ENCODE data around the gene LGALS9.
"Not testable (repeated sequence)": the region's sequence is repeated elsewhere in the genome, so short reads cannot be mapped to it uniquely, and the experiment has no call there.

LGALS9 gene

GRCh38 chr17:27663936-27664605, 33.1 kb downstream of the LGALS9 start:
- WGBS, 2 experiments = 87 to 90% methylated on average over 8 of the region's 8 CpGs

GRCh38 chr17:27664606-27664965, 33.6 kb downstream of the LGALS9 start:
- Histone ChIP-seq H3K36me3 (ENCODE audit: control insufficient read depth, insufficient read depth, low read length) (no peaks in the 10 kb centered on the region), H3K27me3 (ENCODE audit: control insufficient read depth, insufficient read depth, low read length, poor library complexity, severe bottlenecking) (no peaks in the 10 kb centered on the region), H3K4me3 (ENCODE audit: insufficient read depth, low read depth, low read length) (no peak overlapping the region), H3K4me1 (ENCODE audit: control insufficient read depth, insufficient read depth, low read length) (no peaks in the 10 kb centered on the region), H3K9me3 (ENCODE audit: control insufficient read depth, low read length) (no peaks in the 10 kb centered on the region), H3K27ac (ENCODE audit: insufficient read depth, low read depth, low read length, poor library complexity, severe bottlenecking) (no peak overlapping the region)
- WGBS, 2 experiments = 93 to 95% methylated on average over 2 of the region's 2 CpGs

More at GRCh38 chr17:27663936-27664605, 33.1 kb downstream of the LGALS9 start:
- Histone ChIP-seq H3K27me3 (ENCODE audit: control insufficient read depth, insufficient read depth, low read length, poor library complexity, severe bottlenecking) (no peaks in the 10 kb centered on the region), H3K9me3 (ENCODE audit: control insufficient read depth, low read length) (no peaks in the 10 kb centered on the region), H3K4me3 (ENCODE audit: insufficient read depth, low read depth, low read length) (no peak overlapping the region), H3K27ac (ENCODE audit: insufficient read depth, low read depth, low read length, poor library complexity, severe bottlenecking) (no peak overlapping the region), H3K4me1 (ENCODE audit: control insufficient read depth, insufficient read depth, low read length) (no peaks in the 10 kb centered on the region), H3K36me3 (ENCODE audit: control insufficient read depth, insufficient read depth, low read length) (no peaks in the 10 kb centered on the region)

GRCh38 chr17:27665549-27665948, 34.6 kb downstream of the LGALS9 start:
- WGBS, 2 experiments = 95 to 96% methylated on average over 4 of the region's 4 CpGs
- no peaks in the 10 kb centered on the region for H3K36me3 ChIP-seq (ENCODE audit: control insufficient read depth, insufficient read depth, low read length)
- no peaks in the 10 kb centered on the region for H3K27me3 ChIP-seq (ENCODE audit: control insufficient read depth, insufficient read depth, low read length, poor library complexity, severe bottlenecking)
- H3K4me3 ChIP-seq (ENCODE audit: insufficient read depth, low read depth, low read length) = no peak overlapping the region
- H3K9me3 ChIP-seq (ENCODE audit: control insufficient read depth, low read length) = no peaks in the 10 kb centered on the region
- no peak overlapping the region for H3K27ac ChIP-seq (ENCODE audit: insufficient read depth, low read depth, low read length, poor library complexity, severe bottlenecking)
- no peaks in the 10 kb centered on the region for H3K4me1 ChIP-seq (ENCODE audit: control insufficient read depth, insufficient read depth, low read length)

- not testable (repeated sequence) for H3K27ac ChIP-seq (ENCODE audit: insufficient read depth, low read depth, low read length, poor library complexity, severe bottlenecking); H3K27me3 ChIP-seq (ENCODE audit: control insufficient read depth, insufficient read depth, low read length, poor library complexity, severe bottlenecking); H3K9me3 ChIP-seq (ENCODE audit: control insufficient read depth, low read length); H3K36me3 ChIP-seq (ENCODE audit: control insufficient read depth, insufficient read depth, low read length); H3K4me1 ChIP-seq (ENCODE audit: control insufficient read depth, insufficient read depth, low read length); H3K4me3 ChIP-seq (ENCODE audit: insufficient read depth, low read depth, low read length)
- WGBS, 2 experiments = 82 to 86% methylated on average over 6 of the region's 6 CpGs
Measured at GRCh38 chr17:27666270-27666669, 35.3 kb downstream of the LGALS9 start.

- no peak overlapping the region for H3K4me3 ChIP-seq (ENCODE audit: insufficient read depth, low read depth, low read length)
- no peak overlapping the region for H3K27ac ChIP-seq (ENCODE audit: insufficient read depth, low read depth, low read length, poor library complexity, severe bottlenecking)
- H3K4me1 ChIP-seq (ENCODE audit: control insufficient read depth, insufficient read depth, low read length) = no peaks in the 10 kb centered on the region
- no peaks in the 10 kb centered on the region for H3K36me3 ChIP-seq (ENCODE audit: control insufficient read depth, insufficient read depth, low read length)
- H3K27me3 ChIP-seq (ENCODE audit: control insufficient read depth, insufficient read depth, low read length, poor library complexity, severe bottlenecking) = no peaks in the 10 kb centered on the region
- 91% methylated on average over 11 of the region's 11 CpGs for WGBS, 2 experiments
- H3K9me3 ChIP-seq (ENCODE audit: control insufficient read depth, low read length) = no peaks in the 10 kb centered on the region
Measured at GRCh38 chr17:27666831-27667560, 36.0 kb downstream of the LGALS9 start.

- H3K4me1 ChIP-seq (ENCODE audit: control insufficient read depth, insufficient read depth, low read length) = no peaks in the 10 kb centered on the region
- H3K9me3 ChIP-seq (ENCODE audit: control insufficient read depth, low read length) = no peaks in the 10 kb centered on the region
- no peaks in the 10 kb centered on the region for H3K36me3 ChIP-seq (ENCODE audit: control insufficient read depth, insufficient read depth, low read length)
- no peaks in the 10 kb centered on the region for H3K27me3 ChIP-seq (ENCODE audit: control insufficient read depth, insufficient read depth, low read length, poor library complexity, severe bottlenecking)
- H3K4me3 ChIP-seq (ENCODE audit: insufficient read depth, low read depth, low read length) = no peak overlapping the region
- no peak overlapping the region for H3K27ac ChIP-seq (ENCODE audit: insufficient read depth, low read depth, low read length, poor library complexity, severe bottlenecking)
- 92 to 93% methylated on average over 12 of the region's 12 CpGs for WGBS, 2 experiments
Measured at GRCh38 chr17:27667656-27668487, 36.9 kb downstream of the LGALS9 start.

GRCh38 chr17:27668488-27668823, 37.5 kb downstream of the LGALS9 start:
- no peak overlapping the region for H3K27ac ChIP-seq (ENCODE audit: insufficient read depth, low read depth, low read length, poor library complexity, severe bottlenecking)
- H3K36me3 ChIP-seq (ENCODE audit: control insufficient read depth, insufficient read depth, low read length) = no peaks in the 10 kb centered on the region
- H3K4me1 ChIP-seq (ENCODE audit: control insufficient read depth, insufficient read depth, low read length) = no peaks in the 10 kb centered on the region
- WGBS, 2 experiments = 67 to 71% methylated on average over 2 of the region's 2 CpGs
- no peaks in the 10 kb centered on the region for H3K27me3 ChIP-seq (ENCODE audit: control insufficient read depth, insufficient read depth, low read length, poor library complexity, severe bottlenecking)
- H3K9me3 ChIP-seq (ENCODE audit: control insufficient read depth, low read length) = no peaks in the 10 kb centered on the region
- H3K4me3 ChIP-seq (ENCODE audit: insufficient read depth, low read depth, low read length) = no peak overlapping the region

GRCh38 chr17:27669136-27669535, 38.1 kb downstream of the LGALS9 start:
- WGBS, 2 experiments = 91 to 92% methylated on average over 7 of the region's 7 CpGs
- Histone ChIP-seq H3K4me1 (ENCODE audit: control insufficient read depth, insufficient read depth, low read length) (no peaks in the 10 kb centered on the region), H3K36me3 (ENCODE audit: control insufficient read depth, insufficient read depth, low read length) (no peaks in the 10 kb centered on the region), H3K4me3 (ENCODE audit: insufficient read depth, low read depth, low read length) (no peak overlapping the region), H3K27ac (ENCODE audit: insufficient read depth, low read depth, low read length, poor library complexity, severe bottlenecking) (no peak overlapping the region), H3K27me3 (ENCODE audit: control insufficient read depth, insufficient read depth, low read length, poor library complexity, severe bottlenecking) (no peaks in the 10 kb centered on the region), H3K9me3 (ENCODE audit: control insufficient read depth, low read length) (no peaks in the 10 kb centered on the region)

- H3K9me3 ChIP-seq (ENCODE audit: control insufficient read depth, low read length) = no peaks in the 10 kb centered on the region
- no peaks in the 10 kb centered on the region for H3K4me1 ChIP-seq (ENCODE audit: control insufficient read depth, insufficient read depth, low read length)
- H3K27ac ChIP-seq (ENCODE audit: insufficient read depth, low read depth, low read length, poor library complexity, severe bottlenecking) = no peak overlapping the region
- WGBS, 2 experiments = 90% methylated on average over 5 of the region's 5 CpGs
- H3K4me3 ChIP-seq (ENCODE audit: insufficient read depth, low read depth, low read length) = no peak overlapping the region
- H3K36me3 ChIP-seq (ENCODE audit: control insufficient read depth, insufficient read depth, low read length) = no peaks in the 10 kb centered on the region
- no peaks in the 10 kb centered on the region for H3K27me3 ChIP-seq (ENCODE audit: control insufficient read depth, insufficient read depth, low read length, poor library complexity, severe bottlenecking)
Measured at GRCh38 chr17:27669850-27670249, 38.9 kb downstream of the LGALS9 start.
